H1 (cell line): ENCODE measurements around the gene SMAD1. TPM values are rescaled to one million over a fixed set of nuclear protein-coding genes. Genes with fewer than 3 reads are reported as not detected.

ENCODE experiments used
- KDM1A ChIP-seq: fragments of 200-600, 300-600 bp; sonication (generic); IDR thresholded peaks from 2 replicates; pipeline ENCODE4 v1.7.1; 2016; ENCODE audit warnings: mild to moderate bottlenecking, low read length, borderline replicate concordance
- polyA plus RNA-seq, 7 experiments: library from polyadenylated mRNA; depleted of rRNA in 3 of 7; stranded (reverse) in 5 of 7; unstranded in 2 of 7; fragments of >200 nt in 5 of 7; fragments of 200-250 nt in 2 of 7; gene quantifications; 1 replicate in 5 of 7; 2 replicates in 1 of 7; 4 replicates in 1 of 7; pipeline versions ENCODE4 v1.2.1 to v1.2.3, GENCODE V29; 2011 to 2013; ENCODE audit warnings: missing spikeins in 2 of 7, mixed read lengths in 2 of 7
- total RNA-seq: library from RNA; stranded (reverse); fragmentation: NEBNext Ultra II Directional; extraction: Animal tissue kit (Norgen Biotek cat#: 25700); gene quantifications from 2 replicates; pipeline ENCODE4 v1.2.1, GENCODE V29; 2021

Gene SMAD1
- total and polyA plus RNA-seq, 2 of the 8 experiments (the other 6 are each of a cell fraction or from before 2014, with no cell fraction given): 22.6 to 25.3 TPM

DNA sequence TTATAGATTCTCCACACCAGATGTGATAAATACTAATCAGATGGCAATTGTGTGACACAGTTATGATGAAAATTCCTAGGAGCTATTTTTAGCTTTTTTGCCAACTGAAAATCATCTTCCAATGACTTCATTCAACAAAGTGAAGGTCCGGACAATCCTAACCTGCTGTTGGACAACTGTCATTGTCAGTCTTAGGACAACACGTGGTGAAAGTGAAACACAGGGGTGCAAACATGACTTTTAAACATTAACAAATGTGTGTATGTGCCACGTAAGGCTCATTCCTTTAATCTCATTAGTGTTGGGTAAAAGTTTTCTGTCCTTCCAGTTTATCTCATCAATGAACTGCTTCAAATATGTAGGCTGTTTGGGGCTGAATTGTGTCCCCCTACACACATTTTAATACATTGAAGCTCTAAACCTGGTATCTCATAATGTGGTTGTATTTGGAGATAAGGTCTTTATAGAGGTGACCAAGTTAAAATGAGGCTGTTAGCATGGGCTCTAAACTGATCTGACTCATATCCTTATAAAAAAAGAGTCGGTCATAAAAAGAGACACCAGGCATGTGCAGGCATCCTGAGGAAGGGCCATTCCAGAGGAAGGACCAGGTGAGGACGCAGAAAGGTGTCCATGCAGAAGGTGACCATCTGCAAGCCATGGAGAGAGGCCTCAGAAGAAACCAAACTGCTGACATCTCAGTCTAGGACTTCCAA lies 41.2 kb upstream of the SMAD1 start (continued):
- no peak for TF ChIP-seq KDM1A
